H1 (cell line): ENCODE data around the gene LHFPL6. TPM values are rescaled to one million over a fixed set of nuclear protein-coding genes. Genes with fewer than 3 reads are reported as not detected.

ENCODE experiments used
- ASH2L ChIP-seq: fragments of 200-600, 300-600 bp; sonication (generic); IDR thresholded peaks from one replicate; pipeline ENCODE4 v1.7.1; 2017; ENCODE audit warnings: low read length
- TEAD4 ChIP-seq: IDR thresholded peaks from 2 replicates; pipeline ENCODE4 v1.6.1; 2012; ENCODE audit warnings: low read depth, low read length, inconsistent platforms, mixed read lengths
- polyA plus RNA-seq, 7 experiments: library from polyadenylated mRNA; depleted of rRNA in 3 of 7; stranded (reverse) in 5 of 7; unstranded in 2 of 7; fragments of >200 nt in 5 of 7; fragments of 200-250 nt in 2 of 7; gene quantifications; 1 replicate in 5 of 7; 2 replicates in 1 of 7; 4 replicates in 1 of 7; pipeline versions ENCODE4 v1.2.1 to v1.2.3, GENCODE V29; 2011 to 2013; ENCODE audit warnings: missing spikeins in 2 of 7, mixed read lengths in 2 of 7
- total RNA-seq: library from RNA; stranded (reverse); fragmentation: NEBNext Ultra II Directional; extraction: Animal tissue kit (Norgen Biotek cat#: 25700); gene quantifications from 2 replicates; pipeline ENCODE4 v1.2.1, GENCODE V29; 2021

The LHFPL6 gene
- total and polyA plus RNA-seq, 2 of the 8 experiments (the other 6 are each of a cell fraction or from before 2014, with no cell fraction given): 7.6 to 17.0 TPM

GRCh38 chr13:39397226-39397895 is 205.6 kb downstream of the LHFPL6 start (continued):
- TF ChIP-seq ASH2L (no peak), TEAD4 (no peak)
